MCF 10A (cell line): ENCODE measurements around the gene PTPN21. TPM values are rescaled to one million over a fixed set of nuclear protein-coding genes. Genes with fewer than 3 reads are reported as not detected.

Experiments
- BruUV-seq: library from RNA; stranded (reverse); fragments of 400-500 nt; replicated peaks from 2 replicates; lab custom pipeline; 2021; lab: Mats Ljungman, UMichigan
- CTCF ChIA-PET: fragments of 300-600 bp; sonication (Branson Sonifier 250); formaldehyde crosslinking; extraction: SDS; loops from one replicate; lab custom pipeline; 2021; ENCODE audit warnings: antibody characterized with exemption, inconsistent platforms; lab: Yijun Ruan, JAX
- POLR2A ChIA-PET: fragments of 300-600, 350-650 bp; sonication (Branson Sonifier 250); formaldehyde crosslinking; extraction: SDS; loops from one replicate; lab custom pipeline; 2020; ENCODE audit warnings: antibody characterized with exemption, inconsistent platforms; lab: Yijun Ruan, JAX
- DNase-seq: peaks from one replicate; pipeline ENCODE4 v3.0.0-alpha.2; 2018; ENCODE audit not compliant: unreplicated experiment
- H3K27ac Mint-ChIP-seq: one replicate; pipeline ENCODE4 v1.8.0; 2022; ENCODE audit warnings: mild to moderate bottlenecking, low read depth, mixed read lengths; ENCODE audit not compliant: unreplicated experiment
- H3K27me3 Mint-ChIP-seq: one replicate; pipeline ENCODE4 v1.8.0; 2022; ENCODE audit warnings: mixed read lengths; ENCODE audit not compliant: insufficient read depth, unreplicated experiment
- H3K36me3 Mint-ChIP-seq: one replicate; pipeline ENCODE4 v1.8.0; 2022; ENCODE audit warnings: mild to moderate bottlenecking, moderate library complexity, mixed read lengths; ENCODE audit not compliant: insufficient read depth, unreplicated experiment
- H3K4me1 Mint-ChIP-seq: one replicate; pipeline ENCODE4 v1.8.0; 2022; ENCODE audit warnings: mixed read lengths; ENCODE audit not compliant: insufficient read depth, unreplicated experiment
- H3K4me3 Mint-ChIP-seq: one replicate; pipeline ENCODE4 v1.8.0; 2022; ENCODE audit warnings: mild to moderate bottlenecking, moderate library complexity, mixed read lengths; ENCODE audit not compliant: unreplicated experiment
- H3K9me3 Mint-ChIP-seq: one replicate; pipeline ENCODE4 v1.8.0; 2022; ENCODE audit warnings: mixed read lengths; ENCODE audit not compliant: unreplicated experiment
- intact Hi-C: fragments of 100-400 bp; cut with micrococcal nuclease; formaldehyde crosslinking; loops from 2 replicates; pipeline ENCODE4 v1.14.1; 2022
- total RNA-seq: library from RNA; stranded (reverse); gene quantifications from 2 replicates; pipeline ENCODE4 v1.2.3, GENCODE V29; 2022
- TF ChIP-seq, protein P1 (sequence below): fragments of 200-600 bp; IDR thresholded peaks from one replicate; pipeline ENCODE4 v1.8.0; 2022; ENCODE audit warnings: antibody characterized with exemption, mild to moderate bottlenecking; ENCODE audit not compliant: unreplicated experiment

PTPN21 gene
- total RNA-seq, 1 experiment from 2014 or later, result 18.1 TPM

DNA sequence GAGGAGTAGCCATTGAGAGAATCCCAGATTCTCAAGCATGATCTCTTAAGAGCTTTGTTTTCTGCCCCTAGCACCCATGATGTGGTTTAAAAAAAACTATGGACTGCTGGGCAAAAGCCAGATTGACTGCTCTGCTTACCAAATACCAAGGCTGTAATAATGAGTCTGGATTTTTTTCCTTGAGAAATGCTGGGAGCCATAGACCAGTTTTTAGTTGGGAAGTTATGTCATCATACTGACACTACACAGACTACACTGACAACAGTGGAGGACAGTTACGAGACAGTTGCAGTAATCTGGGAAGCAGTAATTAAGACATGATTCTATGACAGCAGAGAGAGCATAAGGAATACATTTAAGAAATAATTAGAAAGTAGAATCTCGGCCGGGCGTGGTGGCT lies 133.5 kb downstream of the PTPN21 start:
- DNase-seq, result no peak
- ChIA-PET CTCF (no interaction called here), POLR2A (no interaction called here)
- Mint-ChIP-seq H3K4me3 (no peak overlapping the region), H3K4me1 (peaks cover 6% of the 10 kb centered on the region), H3K27me3 (no peaks in the 10 kb centered on the region), H3K9me3 (peaks cover 8% of the 10 kb centered on the region), H3K36me3 (peaks cover 4% of the 10 kb centered on the region), H3K27ac (no peak overlapping the region)
- no TSS peak for BruUV-seq
- intact Hi-C loops, result no loop called here
- TF ChIP-seq, protein P1, sequence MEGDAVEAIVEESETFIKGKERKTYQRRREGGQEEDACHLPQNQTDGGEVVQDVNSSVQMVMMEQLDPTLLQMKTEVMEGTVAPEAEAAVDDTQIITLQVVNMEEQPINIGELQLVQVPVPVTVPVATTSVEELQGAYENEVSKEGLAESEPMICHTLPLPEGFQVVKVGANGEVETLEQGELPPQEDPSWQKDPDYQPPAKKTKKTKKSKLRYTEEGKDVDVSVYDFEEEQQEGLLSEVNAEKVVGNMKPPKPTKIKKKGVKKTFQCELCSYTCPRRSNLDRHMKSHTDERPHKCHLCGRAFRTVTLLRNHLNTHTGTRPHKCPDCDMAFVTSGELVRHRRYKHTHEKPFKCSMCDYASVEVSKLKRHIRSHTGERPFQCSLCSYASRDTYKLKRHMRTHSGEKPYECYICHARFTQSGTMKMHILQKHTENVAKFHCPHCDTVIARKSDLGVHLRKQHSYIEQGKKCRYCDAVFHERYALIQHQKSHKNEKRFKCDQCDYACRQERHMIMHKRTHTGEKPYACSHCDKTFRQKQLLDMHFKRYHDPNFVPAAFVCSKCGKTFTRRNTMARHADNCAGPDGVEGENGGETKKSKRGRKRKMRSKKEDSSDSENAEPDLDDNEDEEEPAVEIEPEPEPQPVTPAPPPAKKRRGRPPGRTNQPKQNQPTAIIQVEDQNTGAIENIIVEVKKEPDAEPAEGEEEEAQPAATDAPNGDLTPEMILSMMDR, result no peak

DNA sequence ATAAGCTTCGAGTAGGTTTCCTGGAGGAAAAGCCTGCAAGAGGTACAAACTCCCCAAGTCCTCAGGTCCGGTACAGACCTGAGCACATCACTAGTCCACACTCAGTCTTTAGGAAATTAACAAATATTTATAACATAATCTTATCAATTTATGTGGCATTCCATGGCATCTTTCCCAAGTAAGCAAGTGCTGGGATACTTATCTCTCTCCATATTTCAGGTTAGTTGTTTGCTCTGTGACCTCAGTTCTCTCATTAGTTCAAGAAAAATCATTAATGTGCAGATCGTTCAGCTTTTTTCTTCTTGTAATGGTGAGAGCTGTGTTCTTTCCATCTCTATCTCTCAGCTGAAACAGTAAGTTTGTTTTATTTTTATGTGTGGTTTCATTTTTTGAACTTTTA lies 134.6 kb downstream of the PTPN21 start:
- intact Hi-C loops, result no loop called here
- H3K9me3 Mint-ChIP-seq, result peaks cover 8% of the 10 kb centered on the region
- TF ChIP-seq, protein P1, result no peak
- no peak for DNase-seq
- peaks cover 6% of the 10 kb centered on the region for H3K4me1 Mint-ChIP-seq
- H3K27ac Mint-ChIP-seq, result no peak overlapping the region
- peaks cover 4% of the 10 kb centered on the region for H3K36me3 Mint-ChIP-seq
- ChIA-PET CTCF (no interaction called here), POLR2A (no interaction called here)
- no peak overlapping the region for H3K4me3 Mint-ChIP-seq
- no TSS peak for BruUV-seq
- H3K27me3 Mint-ChIP-seq, result no peaks in the 10 kb centered on the region

DNA sequence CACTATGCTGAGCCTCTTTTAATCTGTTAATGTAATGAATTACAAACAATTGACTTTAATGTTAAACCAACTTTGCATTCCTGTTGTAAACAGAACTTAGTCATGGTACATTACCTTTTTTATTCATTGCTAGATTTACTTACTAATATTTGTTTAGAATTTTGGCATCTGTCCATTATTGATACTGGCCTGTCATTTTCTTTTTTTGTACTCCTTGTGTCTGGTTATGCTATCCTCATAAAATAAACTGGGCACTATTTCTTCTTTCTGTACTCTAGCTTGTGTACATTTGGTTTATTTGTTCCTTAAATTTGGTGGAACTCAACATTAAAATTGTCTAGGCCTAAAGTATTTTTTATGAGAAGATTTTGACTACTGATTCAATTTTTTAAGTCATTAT lies 137.2 kb downstream of the PTPN21 start:
- H3K4me1 Mint-ChIP-seq, result no peaks in the 10 kb centered on the region
- CTCF ChIA-PET, result interaction anchor here (0.6 kb wide), 1 partner anchor 226 kb away, joined by 3 read pairs; no protein-coding TSS in a partner anchor

More for the DNA sequence above, 137.2 kb downstream of the PTPN21 start:
- no TSS peak for BruUV-seq
- no peak for DNase-seq
- intact Hi-C loops, result no loop called here
- no peaks in the 10 kb centered on the region for H3K27me3 Mint-ChIP-seq
- H3K36me3 Mint-ChIP-seq, result peaks cover 4% of the 10 kb centered on the region
- POLR2A ChIA-PET, result no interaction called here
- no peak overlapping the region for H3K4me3 Mint-ChIP-seq
- no peak overlapping the region for H3K27ac Mint-ChIP-seq
- TF ChIP-seq, protein P1, result no peak
- peaks cover 8% of the 10 kb centered on the region for H3K9me3 Mint-ChIP-seq

Other genes with a start within 250 kb of the PTPN21 start
- gene KCNK10, start 231.7 kb downstream of the PTPN21 start, total RNA-seq, result not detected in 2 replicates
- gene SPATA7, start 169.3 kb downstream of the PTPN21 start, total RNA-seq, result 3.7 and 5.7 TPM in 2 replicates
- gene ZC3H14, start 8.0 kb upstream of the PTPN21 start, total RNA-seq, result 64.5 and 72.6 TPM in 2 replicates
- gene EML5, start 237.9 kb upstream of the PTPN21 start, total RNA-seq, result 0.37 and 0.54 TPM in 2 replicates